GM21360 (cell line): Measurements from ENCODE around the gene BPTF.
"Not testable (repeated sequence)": the region's sequence is repeated elsewhere in the genome, so short reads cannot be mapped to it uniquely, and the experiment has no call there.

ENCODE experiments used
- ATAC-seq: cut with Tn5 transposase; IDR thresholded peaks from one replicate; pipeline ENCODE4 v1.9.1; 2021; ENCODE audit warnings: mild to moderate bottlenecking, moderate library complexity; ENCODE audit not compliant: unreplicated experiment

The BPTF gene

DNA sequence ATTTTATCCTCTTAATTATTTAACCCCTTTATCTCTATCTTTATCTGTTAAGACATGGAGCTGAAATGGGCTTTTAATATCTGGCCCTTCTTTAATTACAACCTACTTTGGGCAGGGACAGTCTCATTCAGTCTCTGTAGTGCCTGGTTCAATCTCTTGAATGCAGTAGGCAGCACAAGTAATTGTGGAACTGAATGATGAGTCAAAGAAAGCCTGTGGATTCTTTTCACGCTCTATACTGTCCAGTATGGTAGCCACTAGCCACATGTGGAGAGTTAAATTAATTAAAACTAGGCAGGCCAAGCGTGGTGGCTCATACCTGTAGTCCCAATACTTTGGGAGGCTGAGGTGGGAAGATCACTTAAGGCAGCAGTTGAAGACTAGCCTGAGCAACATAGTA is 9.3 kb downstream of the BPTF start:
- no peak for ATAC-seq

DNA sequence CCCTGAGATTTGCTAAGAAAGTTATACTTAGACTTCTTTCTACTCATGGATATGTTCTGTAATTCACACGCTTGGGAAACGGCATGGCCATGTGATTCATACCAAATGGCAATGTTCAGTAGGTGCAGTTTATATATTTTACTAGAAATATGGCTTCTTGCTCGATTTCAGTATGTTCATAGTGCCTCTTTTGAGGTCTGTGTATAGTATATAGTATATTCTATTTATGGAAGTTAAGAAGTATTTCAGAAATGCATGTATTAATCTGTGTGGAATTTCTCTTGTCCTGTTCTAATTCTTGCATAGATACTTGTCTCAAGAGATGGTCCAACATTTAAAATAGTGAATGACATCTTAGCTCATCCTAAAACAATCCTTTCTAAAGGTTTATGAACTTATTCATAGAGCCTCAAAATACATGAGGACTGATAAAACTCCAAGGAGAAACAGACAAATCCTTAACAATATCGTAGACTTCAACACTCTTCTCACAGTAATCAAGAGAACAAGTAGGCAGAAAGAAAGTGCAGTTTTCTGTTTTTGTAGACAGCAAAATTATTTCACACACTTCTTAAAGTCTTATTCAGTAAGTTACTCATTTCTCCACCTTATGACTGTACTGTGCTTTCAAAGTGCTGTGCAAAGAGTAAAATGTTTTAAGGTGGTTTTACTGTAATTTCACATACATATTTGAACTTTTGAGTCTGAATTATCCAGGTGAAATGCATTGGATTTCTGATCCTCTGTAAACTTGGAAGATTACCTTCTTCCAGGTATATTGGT is 11.1 kb downstream of the BPTF start:
- no peak for ATAC-seq

DNA sequence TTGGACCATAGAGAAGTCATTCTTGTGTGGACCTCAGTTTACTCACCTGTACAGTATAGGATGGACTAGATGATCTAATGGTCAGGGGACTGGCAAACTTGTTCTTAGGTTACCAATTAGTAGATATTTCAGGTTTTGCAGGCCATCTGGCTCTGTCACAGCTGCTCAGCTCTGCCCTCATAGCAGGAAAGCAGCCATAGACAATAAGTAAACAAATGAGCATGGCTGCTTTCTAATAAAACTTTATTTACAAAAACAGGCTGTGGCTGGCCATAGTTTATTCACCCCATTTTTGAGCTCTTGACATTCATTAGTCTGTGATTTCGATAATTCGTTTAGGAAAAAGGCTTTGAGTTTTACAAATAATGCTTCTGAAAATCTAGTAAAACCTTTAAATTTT is 12.7 kb downstream of the BPTF start:
- ATAC-seq = no peak

DNA sequence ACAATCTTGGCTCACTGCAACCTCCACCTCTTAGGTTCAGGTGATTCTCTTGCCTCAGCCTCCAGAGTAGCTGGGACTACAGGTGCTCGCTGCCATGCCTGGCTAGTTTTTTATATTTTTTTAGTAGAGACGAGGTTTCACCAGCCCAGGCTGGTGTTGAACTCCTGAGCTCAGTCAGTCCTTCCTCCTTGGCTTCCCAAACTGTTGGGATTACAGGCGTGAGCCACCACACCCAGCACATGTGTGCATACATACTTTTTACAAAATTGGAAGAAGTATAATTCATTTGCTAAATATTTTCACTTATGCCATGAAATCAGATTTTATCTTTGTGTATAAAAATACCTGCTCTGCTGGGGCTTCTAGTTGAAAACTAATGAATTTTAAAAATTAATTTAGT is 13.2 kb downstream of the BPTF start:
- ATAC-seq = no peak

DNA sequence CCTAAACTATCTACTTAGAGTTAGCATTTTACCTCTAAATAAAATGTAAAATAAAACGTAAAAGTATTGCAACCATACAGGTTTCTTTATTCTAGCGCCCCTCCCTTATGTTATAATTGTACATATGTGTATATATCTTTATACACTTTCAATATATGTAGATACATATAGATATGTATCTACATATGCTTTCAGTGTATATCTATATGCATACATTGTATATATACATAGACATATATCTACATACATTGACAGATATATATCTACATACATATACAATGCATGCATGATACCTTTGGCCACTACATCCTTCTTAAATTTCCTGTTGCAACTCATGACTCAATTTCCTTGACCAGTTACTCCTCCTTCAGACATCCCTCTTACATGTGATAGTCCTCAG is 16.7 kb downstream of the BPTF start:
- no peak for ATAC-seq

DNA sequence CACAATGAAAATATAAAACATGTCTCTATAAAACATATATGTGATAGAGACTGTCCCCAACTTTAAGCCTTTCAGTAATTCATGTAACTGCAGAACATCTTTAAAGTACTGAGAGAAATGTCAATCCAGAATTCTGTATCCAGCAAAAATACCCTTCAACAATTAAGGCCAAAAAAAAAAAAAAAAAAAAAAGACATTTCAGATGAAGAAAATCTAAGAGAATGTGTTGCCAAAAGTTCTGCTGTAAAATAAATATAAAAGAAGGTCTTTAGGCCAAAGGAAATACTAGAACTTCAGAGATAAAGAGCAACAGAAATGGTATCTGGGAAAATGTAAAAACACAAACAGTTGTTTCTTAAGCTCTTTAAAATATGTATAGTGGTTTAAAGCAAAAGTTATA is 17.3 kb downstream of the BPTF start:
- no peak for ATAC-seq

DNA sequence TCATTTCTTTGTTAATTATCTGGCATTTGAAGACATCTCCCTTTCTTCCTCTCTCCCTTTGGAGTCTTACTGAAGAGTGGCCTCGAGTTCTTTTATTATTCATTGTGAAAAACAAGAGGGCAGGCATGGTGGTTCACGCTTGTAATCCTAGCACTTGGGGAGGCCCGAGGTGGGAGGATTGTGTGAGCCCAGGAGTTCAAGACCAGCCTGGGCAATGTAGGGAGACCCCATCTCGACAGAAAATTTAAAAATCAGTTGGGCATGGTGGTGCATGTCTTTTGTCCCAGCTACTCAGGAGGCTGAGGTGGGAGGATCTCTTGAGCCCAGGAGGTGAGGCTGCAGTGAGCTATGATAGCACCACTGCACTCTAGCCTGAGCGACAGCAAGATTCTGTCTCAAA is 20.1 kb downstream of the BPTF start:
- ATAC-seq = no peak

DNA sequence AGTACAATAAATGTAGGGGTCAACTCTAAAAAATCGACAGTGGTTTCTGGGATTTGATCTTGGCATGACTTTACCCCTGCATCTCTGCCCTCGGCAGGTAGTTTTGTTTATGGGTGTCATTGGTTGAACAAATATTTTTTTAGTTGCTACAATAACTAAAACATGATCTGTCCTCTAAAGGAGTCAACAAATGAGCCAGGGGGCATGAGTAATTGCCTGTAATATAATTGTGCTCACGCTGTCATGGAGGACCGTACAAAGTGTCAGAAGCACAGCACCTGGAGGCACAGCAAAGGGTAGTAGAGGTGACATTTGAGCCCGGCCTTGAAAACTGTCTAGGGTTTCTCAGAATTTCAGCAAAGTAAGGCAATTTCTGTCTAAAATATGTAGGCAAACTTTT is 22.9 kb downstream of the BPTF start:
- ATAC-seq = not testable (repeated sequence)

DNA sequence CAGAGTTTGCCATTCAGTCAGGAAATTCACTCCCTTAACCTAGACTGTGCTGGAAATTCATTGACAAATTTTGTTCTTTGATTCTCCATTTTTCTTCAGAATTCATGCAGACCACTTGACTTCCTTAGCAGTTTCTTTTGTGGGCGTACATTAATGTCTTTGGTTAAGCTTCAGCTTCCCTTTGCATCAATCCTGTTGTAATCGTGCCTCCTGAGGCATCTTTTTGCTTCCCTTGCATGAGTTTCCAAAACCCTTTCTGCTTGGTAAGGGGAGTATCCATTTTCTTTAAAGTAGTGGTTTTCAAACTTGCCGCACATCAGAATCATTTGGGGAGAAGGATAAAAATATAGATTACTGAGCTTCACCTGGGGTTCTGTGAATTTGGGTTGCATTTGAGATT is 23.5 kb downstream of the BPTF start:
- not testable (repeated sequence) for ATAC-seq

DNA sequence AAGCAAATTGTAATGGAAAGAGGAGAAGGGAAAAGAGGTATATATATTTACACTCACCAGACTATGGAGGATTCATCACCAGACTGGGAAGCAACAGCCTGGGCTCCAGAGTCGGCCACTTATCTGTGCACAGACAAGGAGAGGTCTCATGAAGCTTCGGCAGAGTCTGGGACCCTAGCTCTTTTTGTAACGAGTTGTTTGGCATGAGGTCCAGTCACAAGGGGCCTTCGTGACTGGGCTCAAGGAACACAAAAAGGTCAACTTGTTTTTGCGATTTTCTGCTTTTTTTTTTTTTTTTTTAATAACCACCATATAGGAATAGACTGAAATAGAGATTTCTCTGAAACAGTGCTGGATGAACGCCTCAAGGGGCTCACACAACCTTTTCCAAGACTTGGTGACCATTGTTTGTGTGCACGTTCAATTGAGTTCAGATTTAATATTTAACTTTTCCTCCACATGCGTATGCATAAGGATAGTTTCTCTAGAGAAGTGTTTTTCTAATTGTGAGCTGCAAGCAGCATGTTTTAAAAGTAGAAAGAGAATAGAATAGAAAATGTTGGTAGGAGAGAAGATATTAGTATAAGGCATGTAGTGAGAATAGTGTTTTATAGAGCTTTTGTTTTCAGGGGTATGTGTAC is 25.8 kb downstream of the BPTF start:
- no peak for ATAC-seq

DNA sequence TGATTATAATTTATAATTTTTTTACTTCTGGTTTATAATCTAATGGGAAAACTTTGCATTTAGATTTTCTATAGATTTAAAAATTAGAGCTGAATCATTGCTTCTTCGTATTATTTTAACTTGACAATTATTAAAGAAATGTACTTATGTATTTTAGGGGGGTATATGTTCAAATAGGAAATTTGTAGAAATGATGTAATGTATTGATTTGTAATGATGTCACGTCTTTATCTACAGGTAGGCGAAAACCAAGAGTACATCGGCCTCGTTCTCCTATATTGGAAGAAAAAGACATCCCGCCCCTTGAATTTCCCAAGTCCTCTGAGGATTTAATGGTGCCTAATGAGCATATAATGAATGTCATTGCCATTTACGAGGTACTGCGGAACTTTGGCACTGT is 28.4 kb downstream of the BPTF start:
- no peak for ATAC-seq

DNA sequence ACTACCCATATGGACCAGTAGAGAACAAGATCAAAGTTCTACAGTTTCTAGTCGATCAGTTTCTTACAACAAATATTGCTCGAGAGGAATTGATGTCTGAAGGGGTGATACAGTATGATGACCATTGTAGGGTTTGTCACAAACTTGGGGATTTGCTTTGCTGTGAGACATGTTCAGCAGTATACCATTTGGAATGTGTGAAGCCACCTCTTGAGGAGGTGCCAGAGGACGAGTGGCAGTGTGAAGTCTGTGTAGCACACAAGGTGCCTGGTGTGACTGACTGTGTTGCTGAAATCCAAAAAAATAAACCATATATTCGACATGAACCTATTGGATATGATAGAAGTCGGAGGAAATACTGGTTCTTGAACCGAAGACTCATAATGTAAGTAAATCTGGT is 29.1 kb downstream of the BPTF start:
- ATAC-seq = no peak

DNA sequence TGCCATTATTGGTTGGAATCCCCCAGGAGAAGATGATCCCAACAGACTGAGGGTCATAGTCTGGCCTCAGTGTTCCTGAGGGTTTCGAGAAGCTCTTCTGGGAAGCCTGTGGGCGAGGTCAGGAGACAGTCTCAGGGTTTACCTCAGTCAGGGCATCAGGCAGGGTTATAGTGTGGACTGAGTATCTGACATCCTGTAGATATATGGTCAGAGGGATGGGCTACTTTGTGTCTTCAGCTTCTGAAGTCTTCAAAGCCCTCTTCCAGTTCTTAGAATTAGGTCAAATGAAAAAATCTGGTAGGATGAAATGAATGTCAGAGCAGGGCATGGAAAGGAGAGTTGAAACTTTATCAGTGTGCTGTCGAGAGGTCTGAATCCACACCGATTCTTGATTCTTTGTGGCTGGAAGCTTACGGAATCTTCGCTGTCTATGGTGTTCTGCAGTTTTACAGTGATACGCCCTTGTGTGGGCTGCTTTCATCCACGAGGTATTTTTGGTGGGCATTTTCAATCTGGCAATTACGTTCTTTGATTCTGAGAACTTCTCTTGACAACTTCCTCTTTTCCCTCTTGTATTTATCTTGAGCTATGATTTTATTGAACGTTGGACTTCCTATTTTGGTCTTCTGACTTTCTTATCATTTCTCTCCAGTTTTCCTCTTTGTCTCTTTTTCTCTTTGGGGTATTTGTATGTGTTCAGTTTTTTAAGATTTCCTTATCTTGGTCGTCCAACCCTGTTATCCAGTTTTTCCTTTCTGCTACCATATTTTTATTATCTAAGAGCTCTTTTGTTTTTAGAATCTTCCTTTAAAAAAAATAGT is 30.4 kb downstream of the BPTF start:
- ATAC-seq = no peak

DNA sequence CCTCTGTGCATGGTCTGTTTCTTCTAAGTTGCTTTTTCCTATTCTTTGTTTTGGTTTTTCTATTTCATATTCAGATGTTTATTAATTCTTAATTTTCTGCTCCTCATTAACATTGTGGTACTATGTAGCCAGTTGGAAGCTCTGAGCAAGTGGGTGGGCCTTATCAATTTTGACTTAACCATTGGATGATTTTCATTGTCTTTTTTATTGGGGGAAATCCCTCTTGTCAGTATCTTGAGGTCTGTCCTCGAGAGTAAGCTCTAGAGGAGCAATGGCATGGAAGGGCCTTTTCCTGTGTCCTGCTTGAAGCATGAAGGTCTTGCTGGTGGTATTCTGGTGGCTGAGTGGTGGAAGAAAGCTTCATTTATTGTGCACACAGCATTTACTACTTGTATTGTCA is 31.1 kb downstream of the BPTF start:
- not testable (repeated sequence) for ATAC-seq

DNA sequence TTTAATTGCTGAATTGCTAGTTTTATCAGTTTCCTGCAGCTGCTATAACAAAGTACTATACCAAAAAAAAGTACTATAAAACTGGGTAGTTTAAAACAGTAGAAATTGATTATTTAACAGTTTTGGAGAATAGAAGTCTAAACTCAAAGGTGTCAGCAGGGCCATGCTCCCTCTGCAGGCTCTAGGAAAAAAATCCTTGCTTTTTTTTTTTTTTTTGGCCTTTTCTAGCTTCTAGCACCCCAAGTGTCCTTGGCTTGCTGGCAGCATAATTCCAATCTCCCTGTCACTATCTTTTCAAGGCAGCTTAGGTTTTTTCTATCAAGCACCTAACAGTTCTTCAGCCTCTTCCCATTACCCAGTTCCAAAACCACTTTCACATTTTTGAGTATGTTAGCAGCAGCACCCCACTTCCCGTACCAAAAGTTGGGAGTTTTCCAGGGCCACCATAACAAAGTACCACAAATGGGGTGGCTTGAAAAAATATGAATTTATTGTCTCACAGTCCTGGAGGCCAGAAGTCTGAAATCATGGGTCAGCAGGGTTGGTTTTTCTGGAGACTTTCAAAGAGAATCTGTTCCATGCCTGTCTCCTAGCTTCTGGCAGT is 37.4 kb downstream of the BPTF start:
- no peak for ATAC-seq

DNA sequence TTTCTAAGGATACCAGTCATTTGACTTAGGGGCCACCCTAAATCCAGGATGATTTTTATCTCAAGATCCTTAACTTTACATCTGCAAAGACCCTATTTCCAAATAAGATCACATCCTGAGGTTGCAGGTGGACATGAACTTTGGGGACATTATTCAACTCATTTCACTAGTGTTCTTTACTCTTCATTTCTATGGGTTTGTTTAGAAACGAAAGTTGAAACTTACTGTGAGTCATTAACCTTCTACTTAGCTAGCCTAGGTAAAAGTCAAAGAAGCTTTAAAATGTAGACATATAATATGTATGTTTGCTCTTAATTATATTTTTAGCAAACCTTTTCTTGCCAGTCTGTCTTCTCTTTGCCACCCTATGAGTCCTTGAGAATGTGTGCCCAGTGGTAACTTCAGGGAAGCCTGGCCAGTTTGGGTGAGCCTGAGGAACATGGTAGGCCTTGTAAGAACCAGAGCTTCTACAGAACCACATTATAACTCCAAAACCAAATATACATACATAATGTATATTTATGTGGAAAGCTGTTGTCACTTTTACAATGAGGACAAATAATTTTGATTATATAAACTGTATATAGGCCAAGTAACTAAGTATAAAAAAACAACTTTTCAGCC is 38.4 kb downstream of the BPTF start:
- no peak for ATAC-seq

DNA sequence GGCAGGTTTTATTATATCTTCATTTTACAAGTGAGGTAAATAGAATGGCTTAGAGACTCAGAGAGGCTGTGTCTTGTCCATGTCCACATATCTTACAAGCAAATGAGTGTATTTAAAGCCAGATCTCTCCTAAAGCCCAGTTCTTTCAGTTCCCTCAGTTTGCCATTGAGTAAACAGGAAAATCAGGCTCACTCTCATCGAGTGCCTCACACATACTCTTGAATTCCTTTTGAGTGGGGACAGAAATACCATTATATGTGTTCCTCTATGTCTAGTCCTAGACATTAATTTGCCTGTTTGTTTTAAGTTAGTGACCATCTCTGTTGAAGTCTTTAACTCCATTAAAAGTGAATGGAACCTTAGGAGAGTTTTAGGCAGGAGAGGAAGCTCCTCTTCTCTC is 40.1 kb downstream of the BPTF start:
- no peak for ATAC-seq

DNA sequence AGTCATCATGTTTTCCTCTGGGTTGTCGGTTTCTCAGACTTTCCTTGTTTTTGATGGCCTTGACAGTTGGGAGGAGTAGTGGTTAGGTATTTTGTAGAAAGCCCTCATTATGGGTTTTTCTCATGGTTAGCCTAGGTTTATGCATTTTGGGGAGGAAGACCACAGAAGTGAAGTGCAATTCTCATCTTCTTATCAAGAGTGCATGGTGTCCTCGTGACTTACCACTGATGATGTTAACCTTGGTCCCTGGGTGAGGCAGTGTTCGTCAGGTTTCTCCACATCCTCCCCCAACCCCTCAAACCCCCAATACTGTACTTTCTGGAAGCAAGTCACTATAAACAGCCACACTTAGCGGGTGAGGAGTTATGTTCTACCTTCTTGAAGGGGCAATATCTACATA is 42.3 kb downstream of the BPTF start:
- ATAC-seq = no peak

DNA sequence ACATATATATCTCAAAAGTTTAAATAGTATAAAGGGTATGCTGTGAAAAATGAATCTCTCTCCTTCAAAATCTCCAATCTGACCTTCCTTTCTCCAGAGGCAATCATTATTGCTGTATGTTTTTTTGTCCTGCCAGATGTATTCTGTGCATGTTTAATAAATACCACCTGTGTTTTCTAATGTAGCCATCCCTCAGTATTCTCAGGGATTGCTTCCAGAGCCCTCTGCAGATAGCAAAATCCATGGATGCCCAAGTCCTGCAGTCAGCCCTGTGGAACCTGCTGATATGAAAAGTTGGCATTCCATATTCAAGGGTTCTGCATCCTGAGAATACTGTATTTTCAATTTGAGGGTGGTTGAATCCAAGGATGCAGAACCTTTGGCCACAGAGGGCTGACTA is 42.9 kb downstream of the BPTF start:
- no peak for ATAC-seq

DNA sequence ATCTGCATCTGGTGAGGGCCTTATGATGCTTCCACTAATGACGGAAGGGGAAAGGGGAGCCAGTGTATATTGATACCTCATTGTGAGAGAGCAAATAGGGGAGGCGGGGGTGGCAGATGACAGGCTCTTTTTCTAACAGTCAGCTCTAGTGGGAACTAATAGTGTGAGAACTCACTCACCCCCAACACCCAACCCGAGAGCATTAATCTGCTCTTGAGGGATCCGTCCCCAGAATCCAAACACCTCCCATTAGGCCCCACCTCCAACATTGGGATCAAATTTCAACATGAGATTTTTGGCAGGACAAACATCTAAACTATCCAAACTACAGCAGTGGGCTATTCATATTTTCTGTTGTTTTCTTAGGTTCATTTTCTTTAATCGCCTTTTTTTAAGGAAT is 54.4 kb downstream of the BPTF start:
- ATAC-seq = no peak

DNA sequence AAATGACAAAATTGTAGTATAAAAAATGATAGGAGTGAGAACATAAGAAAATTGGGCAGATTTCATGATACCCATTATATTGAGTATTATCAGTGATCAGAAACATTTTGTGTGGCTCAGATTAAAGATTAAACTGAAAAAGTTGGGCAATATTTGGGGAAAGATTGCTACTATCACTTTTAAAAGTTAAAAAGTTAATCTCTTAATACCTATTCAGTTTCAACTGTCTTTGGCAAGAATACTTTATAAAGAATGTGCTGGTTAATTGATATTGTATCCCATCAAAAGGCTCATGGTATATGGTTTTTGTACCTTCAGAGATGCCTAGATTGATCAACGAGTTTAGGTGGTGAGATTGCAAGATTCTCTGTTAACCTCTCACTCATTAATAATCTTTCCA is 55.8 kb downstream of the BPTF start:
- no peak for ATAC-seq
